Activated CD4-positive, alpha-beta T cell treated with anti-CD3 and anti-CD28 coated beads for 1 hour (primary cell): ENCODE results near the gene NGF.

Experiments
- DNase-seq: peaks from one replicate; pipeline ENCODE4 v3.0.0-alpha.2; 2020

NGF gene

DNA sequence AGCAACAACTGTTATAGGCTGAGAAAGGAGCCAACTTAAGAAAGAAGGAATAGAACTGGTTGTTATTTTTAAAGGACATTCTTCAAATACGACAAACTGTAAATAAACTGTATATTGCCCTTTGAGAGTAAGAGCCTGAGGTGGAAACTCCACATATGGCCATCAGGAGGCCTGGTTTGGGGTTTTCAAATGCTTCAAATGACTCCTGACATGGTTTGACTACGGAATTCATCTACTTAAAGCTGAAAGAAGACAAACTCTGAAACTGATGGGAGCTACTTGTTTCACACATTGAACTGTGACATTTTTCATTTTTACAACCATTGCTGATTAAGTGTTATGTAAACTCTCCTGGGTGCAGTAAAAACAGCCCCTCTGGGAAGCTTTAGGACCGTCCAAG, 59.8 kb downstream of the NGF start:
- DNase-seq: no peak

GRCh38 chr1:115277276-115277675, 60.8 kb downstream of the NGF start:
- DNase-seq: no peak

GRCh38 chr1:115275216-115275615, 62.8 kb downstream of the NGF start:
- no peak for DNase-seq

DNA sequence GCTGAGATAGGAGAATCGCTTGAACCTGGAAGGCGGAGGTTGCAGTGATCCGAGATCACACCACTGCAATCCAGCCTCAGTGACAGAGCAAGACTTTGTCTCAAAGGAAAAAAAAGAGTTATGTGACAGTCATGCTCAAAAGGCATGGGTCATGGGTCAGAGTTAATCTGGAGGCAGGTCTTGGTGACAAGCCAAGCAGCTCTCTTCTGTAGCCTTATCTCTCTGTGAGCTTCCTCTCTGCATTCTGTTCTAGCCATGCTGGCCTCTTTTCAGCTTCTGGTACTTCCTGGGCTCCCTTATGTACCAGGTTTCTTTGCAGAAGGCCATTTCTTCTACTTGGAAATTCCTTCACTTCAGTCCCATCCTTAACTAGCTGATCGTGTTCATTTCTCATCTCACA, 63.6 kb downstream of the NGF start:
- no peak for DNase-seq

- no peak for DNase-seq
Observed at GRCh38 chr1:115266729-115267421, 71.2 kb downstream of the NGF start.

DNA sequence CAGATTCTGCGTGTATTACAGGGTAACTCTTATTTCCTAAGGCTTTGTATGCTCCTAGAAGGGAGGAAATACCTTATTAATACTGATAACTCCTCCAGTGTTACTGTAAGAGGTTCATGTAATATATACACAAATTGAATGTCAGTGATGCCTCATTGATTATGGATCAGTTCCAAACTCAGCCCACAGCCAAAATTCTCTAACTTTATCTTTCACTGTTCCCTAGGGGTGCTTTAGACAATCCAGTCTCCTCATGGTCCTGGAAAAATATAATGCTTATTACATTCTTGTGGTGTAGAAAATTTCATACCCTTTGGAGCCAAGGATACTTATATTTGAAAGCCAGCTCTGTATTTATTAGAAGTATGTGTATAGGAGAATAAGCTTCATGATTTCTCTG, 73.0 kb downstream of the NGF start:
- DNase-seq: no peak

DNA sequence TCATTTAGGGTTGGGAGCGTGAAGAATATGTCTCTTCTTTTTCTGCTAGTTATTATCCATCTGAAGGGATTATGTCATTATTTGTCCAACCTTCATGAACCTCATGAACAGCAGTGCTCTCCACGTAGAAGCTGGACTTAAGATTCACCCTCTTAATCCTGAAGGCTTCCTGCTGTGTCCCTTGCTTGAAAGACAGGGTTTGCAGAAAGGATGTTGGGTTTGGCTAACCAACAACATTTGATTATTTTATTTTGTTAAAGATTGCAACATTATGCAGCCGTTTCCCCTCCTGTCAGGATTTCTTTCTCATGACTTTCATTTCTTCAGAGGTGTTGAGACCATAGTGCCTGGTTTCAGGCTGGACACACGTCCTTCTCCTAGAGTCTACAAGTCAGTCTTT, 75.2 kb downstream of the NGF start:
- no peak for DNase-seq

DNA sequence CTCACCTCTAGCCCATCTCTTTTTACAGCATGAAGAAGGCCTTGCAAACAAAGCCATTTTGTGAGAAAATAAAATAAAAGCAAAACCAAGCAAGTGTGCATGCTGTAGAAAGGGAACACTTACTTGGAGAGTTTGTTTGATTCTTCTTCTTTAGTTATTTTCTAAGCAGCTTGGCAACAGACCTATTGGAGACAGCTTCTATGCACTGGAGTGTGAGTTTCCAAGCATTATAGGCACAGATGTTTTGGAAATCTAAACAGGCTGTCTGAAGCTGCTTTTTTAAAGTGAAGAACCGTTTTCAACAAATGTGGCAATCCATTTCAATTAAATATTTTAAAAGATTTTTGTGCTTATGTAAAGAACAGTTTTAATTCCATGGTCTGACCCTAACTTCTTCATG, 76.6 kb downstream of the NGF start:
- DNase-seq: no peak

- DNase-seq: no peak
Observed at GRCh38 chr1:115258302-115258866, 79.7 kb downstream of the NGF start.

GRCh38 chr1:115257591-115257990, 80.5 kb downstream of the NGF start:
- DNase-seq: no peak

- DNase-seq: no peak
Observed at GRCh38 chr1:115255154-115255553, 82.9 kb downstream of the NGF start.

DNA sequence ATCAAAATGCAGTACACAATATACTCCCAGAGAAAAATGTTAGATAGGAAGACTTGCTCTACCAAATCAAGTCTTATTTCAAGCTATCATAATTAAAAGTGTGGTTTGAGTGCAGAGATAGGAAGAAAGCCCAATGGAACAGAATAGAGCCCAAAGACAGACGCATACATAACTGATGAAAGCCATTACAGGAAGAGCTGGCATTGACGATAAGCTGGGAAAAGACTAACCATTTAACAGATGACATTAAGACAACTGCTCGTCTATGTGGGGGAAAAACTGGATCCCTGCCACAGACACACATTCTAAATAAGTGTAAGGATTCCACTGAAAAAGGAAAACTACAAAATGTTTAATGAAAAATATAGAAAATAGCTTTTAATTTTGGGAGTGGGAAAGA, 85.5 kb downstream of the NGF start:
- no peak for DNase-seq

GRCh38 chr1:115251856-115252255, 86.2 kb downstream of the NGF start:
- no peak for DNase-seq

DNA sequence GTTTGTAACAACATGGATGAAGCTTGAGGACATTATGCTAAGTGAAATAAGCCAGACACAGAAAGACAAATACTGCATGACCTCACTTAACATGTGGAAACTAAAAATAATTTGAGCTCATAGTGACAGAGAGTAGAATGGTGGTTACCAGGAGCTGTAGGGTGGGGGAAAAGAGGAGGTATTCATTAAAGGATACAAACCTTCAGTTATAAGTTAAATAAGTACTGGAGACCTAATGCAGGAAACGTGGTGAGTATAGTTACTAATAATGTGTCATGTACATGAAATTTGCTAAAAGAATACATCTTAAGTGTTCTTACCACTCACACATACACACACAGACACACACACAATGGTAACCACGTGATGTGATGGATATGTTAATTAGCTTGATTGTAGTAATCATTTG, 86.7 kb downstream of the NGF start:
- DNase-seq: no peak

- DNase-seq: no peak
Observed at GRCh38 chr1:115246526-115246925, 91.5 kb downstream of the NGF start.

DNA sequence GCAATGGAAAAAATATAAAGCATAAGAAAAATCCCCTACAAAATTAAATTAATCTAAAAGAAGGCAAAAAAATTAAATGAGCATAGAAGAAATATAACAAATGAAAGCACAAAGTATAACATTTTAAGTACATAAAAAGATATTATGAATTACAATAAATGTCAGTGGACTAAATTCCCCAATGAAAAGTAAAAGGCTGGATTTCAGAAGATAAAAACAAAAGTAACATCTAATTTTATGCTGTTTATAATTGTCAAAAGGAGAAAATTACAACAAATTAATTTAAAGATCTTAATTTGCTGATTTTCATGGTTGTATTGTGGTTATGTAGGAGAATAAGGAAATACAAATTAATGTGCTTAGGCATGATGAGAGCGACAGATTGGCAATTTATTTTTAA, 92.8 kb downstream of the NGF start:
- DNase-seq: no peak

GRCh38 chr1:115242543-115242942, 95.5 kb downstream of the NGF start:
- DNase-seq: no peak

- DNase-seq: no peak
Observed at GRCh38 chr1:115241309-115241708, 96.7 kb downstream of the NGF start.

- no peak for DNase-seq
Observed at GRCh38 chr1:115240297-115240696, 97.8 kb downstream of the NGF start.

GRCh38 chr1:115239426-115239825, 98.6 kb downstream of the NGF start:
- DNase-seq: no peak

DNA sequence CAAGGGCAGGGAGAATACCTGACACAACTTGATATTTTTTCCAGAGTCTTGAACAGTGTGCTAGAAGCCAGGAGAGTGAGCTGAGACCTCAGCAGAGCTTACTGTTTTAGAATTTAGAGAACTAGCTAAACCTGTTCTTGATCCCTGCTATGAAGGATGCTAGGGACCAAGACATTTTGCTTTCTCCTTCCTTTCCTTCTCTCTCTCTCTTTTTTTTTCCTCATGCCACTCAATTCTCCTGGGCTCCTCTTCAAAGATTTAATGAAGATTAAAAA, 99.0 kb downstream of the NGF start:
- DNase-seq: no peak

- DNase-seq: no peak
Observed at GRCh38 chr1:115238336-115239147, 99.5 kb downstream of the NGF start.

- DNase-seq: no peak
Observed at GRCh38 chr1:115237507-115237906, 100.5 kb downstream of the NGF start.

DNA sequence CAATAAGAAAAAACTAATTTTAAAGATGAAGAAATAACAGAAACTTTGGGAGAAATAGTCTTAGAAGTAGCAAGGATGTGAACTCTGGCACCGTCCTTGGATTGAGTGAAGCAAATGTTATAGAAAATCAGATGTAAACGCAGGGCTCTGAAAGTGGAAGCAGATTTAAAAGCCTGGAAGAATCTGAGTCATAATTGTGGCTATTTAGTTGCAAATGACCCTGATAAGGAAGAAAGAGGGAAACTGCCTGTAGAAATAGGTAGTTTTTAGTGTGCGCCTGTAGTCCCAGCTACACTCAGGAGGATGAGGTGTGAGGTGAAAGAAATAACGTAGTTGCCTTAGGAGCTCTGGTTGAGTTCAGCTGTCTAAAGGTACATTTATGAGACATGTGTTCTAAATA, 101.0 kb downstream of the NGF start:
- no peak for DNase-seq
